22Rv1 (cell line): ENCODE results near the gene ATRAID.

Experiments
- H3K27ac ChIP-seq: fragments of 450-650 bp; 2 replicates; pipeline ENCODE4 v1.5.1; 2017
- CTCF ChIP-seq: fragments of 450-650 bp; IDR thresholded peaks from 2 replicates; pipeline ENCODE4 v1.5.1; 2017; ENCODE audit warnings: mild to moderate bottlenecking
- ZFX ChIP-seq: fragments of 450-650 bp; IDR thresholded peaks from 2 replicates; pipeline ENCODE4 v1.6.1; 2017; ENCODE audit warnings: antibody characterized with exemption, borderline replicate concordance

ATRAID gene

GRCh38 chr2:27216416-27217137 is 4.7 kb downstream of the ATRAID start:
- peak overlapping the region; percentile 87 for H3K27ac ChIP-seq
- TF ChIP-seq CTCF (no peak), ZFX (no peak)

DNA sequence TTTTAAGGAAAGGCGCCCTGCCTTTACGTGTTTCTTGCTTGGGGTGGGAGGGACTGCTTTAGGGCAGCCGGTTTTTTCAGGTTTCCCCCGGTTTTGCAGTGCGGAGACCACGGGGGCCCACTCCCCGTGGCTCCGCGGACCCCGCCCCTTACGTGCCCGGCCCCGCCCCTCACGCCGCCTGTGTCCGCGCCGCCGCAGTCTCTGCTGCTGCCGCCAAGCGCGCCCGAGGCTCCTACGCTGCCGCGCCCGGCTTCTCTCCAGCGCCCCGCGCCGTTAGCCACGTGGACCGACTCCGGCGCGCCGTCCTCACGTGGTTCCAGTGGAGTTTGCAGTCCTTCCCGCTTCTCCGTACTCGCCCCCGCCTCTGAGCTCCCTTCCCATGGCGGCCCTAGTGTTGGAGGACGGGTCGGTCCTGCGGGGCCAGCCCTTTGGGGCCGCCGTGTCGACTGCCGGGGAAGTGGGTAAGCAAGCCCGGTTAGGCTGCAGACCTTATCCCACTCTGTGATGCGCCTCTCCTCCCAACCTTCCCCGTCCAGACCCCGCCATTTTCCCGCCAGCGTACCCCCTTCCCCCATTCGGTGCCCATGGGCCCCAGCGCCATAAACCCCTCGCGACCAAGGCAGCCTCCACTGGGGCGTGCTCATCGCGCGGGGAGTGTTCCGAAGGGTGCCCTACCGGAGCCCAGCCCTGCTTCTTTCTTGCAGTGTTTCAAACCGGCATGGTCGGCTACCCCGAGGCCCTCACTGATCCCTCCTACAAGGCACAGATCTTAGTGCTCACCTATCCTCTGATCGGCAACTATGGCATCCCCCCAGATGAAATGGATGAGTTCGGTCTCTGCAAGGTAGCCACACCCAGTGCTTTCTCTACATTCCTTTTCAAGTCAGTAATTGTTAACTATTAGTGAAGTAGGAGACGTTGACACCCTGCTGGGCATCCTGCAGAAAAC is 5.6 kb downstream of the ATRAID start, which contains the start of gene CAD:
Gene CAD (plus strand): TSS at position 197 of the 949 bp plus-strand sequence. CDS start 183 bp downstream, at position 380.
- TF ChIP-seq ZFX (no peak), CTCF (peak; percentile 33)
- H3K27ac ChIP-seq, result peak within 1 kb of the TSS; percentile 87

DNA sequence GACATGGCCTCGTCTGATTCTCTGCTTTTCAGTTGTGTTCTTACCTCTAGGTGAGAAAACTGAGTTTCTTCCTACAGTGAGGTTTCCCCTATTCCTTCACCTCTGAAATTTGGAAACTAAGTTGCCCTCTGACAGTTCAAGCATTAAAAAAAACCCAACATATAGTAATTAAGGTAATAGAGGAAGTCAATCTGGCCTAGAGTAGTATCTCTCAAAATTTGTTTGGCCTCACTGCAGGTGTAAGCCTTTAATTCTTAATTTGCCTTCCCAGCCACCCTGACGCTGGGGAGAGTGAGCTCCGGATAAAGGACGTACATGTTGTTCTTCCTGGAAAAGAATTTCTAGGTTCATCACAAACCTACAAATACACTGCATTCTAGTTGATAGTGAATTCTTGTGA is 6.8 kb downstream of the ATRAID start:
- H3K27ac ChIP-seq, result peak overlapping the region; percentile 87
- TF ChIP-seq CTCF (no peak), ZFX (no peak)

- peak overlapping the region; percentile 87 for H3K27ac ChIP-seq
- TF ChIP-seq CTCF, result no peak
- TF ChIP-seq ZFX, result no peak
These were observed 7.2 kb downstream of the ATRAID start for GRCh38 chr2:27219091-27219490.

DNA sequence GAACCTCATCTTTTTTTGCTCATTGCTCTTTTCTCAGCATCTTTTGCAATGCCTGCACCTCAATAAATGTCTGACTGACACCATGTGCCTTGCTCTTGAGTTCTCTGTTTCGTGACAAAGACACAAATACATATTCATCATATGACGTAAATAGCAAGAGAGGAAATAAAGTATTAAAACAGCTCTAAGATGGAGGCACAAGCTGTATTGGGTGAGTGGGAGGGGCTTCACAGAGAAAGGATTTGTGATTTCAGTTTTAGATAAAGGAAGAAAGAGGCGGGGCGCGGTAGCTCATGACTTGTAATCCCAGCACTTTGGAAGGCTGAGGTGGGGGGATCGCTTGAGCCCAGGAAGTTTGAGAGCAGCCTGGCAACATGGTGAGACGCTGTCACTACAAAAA is 8.2 kb downstream of the ATRAID start:
- no peak for TF ChIP-seq ZFX
- H3K27ac ChIP-seq, result no peak overlapping the region

DNA sequence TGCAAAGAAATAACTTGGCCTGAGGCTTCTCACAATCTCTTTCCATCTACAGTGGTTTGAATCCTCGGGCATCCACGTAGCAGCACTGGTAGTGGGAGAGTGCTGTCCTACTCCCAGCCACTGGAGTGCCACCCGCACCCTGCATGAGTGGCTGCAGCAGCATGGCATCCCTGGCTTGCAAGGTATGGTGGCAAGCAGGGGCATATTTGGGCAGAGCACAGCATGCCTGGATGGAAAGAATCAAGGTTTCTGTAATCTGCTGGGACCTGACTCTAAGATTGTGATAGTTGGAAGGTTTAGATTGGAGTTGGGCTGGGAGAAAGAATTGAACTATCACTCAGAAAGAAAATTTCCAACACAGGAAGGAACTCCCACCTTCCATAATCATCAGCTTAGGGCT is 9.3 kb downstream of the ATRAID start:
- TF ChIP-seq ZFX (no peak), CTCF (no peak)
- no peak overlapping the region for H3K27ac ChIP-seq

DNA sequence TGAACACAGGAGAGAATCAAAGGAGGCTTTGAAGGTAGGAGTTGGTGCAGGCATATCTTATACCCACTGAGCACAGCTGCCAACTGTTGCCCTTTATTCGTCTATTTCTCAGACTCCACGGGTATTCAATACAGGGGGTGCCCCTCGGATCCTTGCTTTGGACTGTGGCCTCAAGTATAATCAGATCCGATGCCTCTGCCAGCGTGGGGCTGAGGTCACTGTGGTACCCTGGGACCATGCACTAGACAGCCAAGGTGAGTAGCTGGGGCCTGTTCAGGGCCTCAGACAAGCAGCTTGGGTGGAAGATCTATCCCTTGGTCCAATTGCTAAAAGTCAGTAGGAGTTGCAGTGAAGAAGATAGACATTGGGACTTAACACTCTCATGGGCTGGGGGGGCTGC is 10.6 kb downstream of the ATRAID start:
- H3K27ac ChIP-seq, result no peak overlapping the region
- TF ChIP-seq CTCF (no peak), ZFX (no peak)
